HepG2 (cell line): ENCODE results near the gene MMP24OS. TPM values are rescaled to one million over a fixed set of nuclear protein-coding genes. Genes with fewer than 3 reads are reported as not detected.

Experiments
- BRCA1 ChIP-seq: sonication (generic); formaldehyde crosslinking; IDR thresholded peaks from 2 replicates; pipeline ENCODE4 v1.4.0; 2020; ENCODE audit warnings: missing genetic modification reagents
- FOXC1 ChIP-seq: sonication (generic); formaldehyde crosslinking; IDR thresholded peaks from 2 replicates; pipeline ENCODE4 v1.8.0; 2022; ENCODE audit warnings: mild to moderate bottlenecking, missing genetic modification reagents, borderline replicate concordance
- GATAD1 ChIP-seq: IDR thresholded peaks from 2 replicates; pipeline ENCODE4 v1.6.1; 2016; ENCODE audit warnings: missing genetic modification reagents, missing compliant biosample characterization
- GFI1 ChIP-seq: sonication (generic); formaldehyde crosslinking; IDR thresholded peaks from 2 replicates; pipeline ENCODE4 v1.5.0; 2020; ENCODE audit warnings: missing genetic modification reagents, mild to moderate bottlenecking, borderline replicate concordance
- PRMT3 ChIP-seq: sonication (generic); formaldehyde crosslinking; IDR thresholded peaks from 2 replicates; pipeline ENCODE4 v1.8.1; 2022; ENCODE audit warnings: low read depth, mild to moderate bottlenecking, moderate library complexity, missing genetic modification reagents, borderline replicate concordance
- RBAK ChIP-seq: sonication (generic); formaldehyde crosslinking; IDR thresholded peaks from 2 replicates; pipeline ENCODE4 v1.5.1; 2020; ENCODE audit warnings: mild to moderate bottlenecking, missing genetic modification reagents
- REPIN1 ChIP-seq: sonication (generic); formaldehyde crosslinking; IDR thresholded peaks from 2 replicates; pipeline ENCODE4 v1.8.0; 2022; ENCODE audit warnings: missing genetic modification reagents, low read depth, mild to moderate bottlenecking, borderline replicate concordance
- RXRB ChIP-seq: IDR thresholded peaks from 2 replicates; pipeline ENCODE4 v1.6.1; 2016; ENCODE audit warnings: borderline replicate concordance, missing genetic modification reagents, missing compliant biosample characterization
- SATB2 ChIP-seq: sonication (generic); formaldehyde crosslinking; IDR thresholded peaks from 2 replicates; pipeline ENCODE4 v1.5.0; 2020; ENCODE audit warnings: missing genetic modification reagents
- SETDB1 ChIP-seq: sonication (generic); formaldehyde crosslinking; IDR thresholded peaks from 2 replicates; pipeline ENCODE4 v1.5.1; 2020; ENCODE audit warnings: missing genetic modification reagents, mild to moderate bottlenecking, borderline replicate concordance
- SPEN ChIP-seq: sonication (generic); formaldehyde crosslinking; IDR thresholded peaks from 2 replicates; pipeline ENCODE4 v1.5.1; 2020; ENCODE audit warnings: low read depth, mild to moderate bottlenecking, missing genetic modification reagents
- TEAD3 ChIP-seq: optimal IDR thresholded peaks from 2 replicates; pipeline ENCODE3; 2016; ENCODE audit warnings: borderline replicate concordance
- ZKSCAN1 ChIP-seq: fragments of 150-350 bp; IDR thresholded peaks from 2 replicates; pipeline ENCODE4 v1.6.1; 2014; ENCODE audit warnings: low read length
- ZNF552 ChIP-seq: sonication (generic); formaldehyde crosslinking; IDR thresholded peaks from 2 replicates; pipeline ENCODE4 v1.9.0; 2022; ENCODE audit warnings: missing genetic modification reagents, mild to moderate bottlenecking, borderline replicate concordance
- ZNF577 ChIP-seq: sonication (generic); formaldehyde crosslinking; IDR thresholded peaks from 2 replicates; pipeline ENCODE4 v1.4.0; 2020; ENCODE audit warnings: mild to moderate bottlenecking, low read depth, missing genetic modification reagents, borderline replicate concordance
- ZNF598 ChIP-seq: sonication (generic); formaldehyde crosslinking; IDR thresholded peaks from 2 replicates; pipeline ENCODE4 v1.5.1; 2020; ENCODE audit warnings: mild to moderate bottlenecking, missing genetic modification reagents, borderline replicate concordance
- ZNF614 ChIP-seq: IDR thresholded peaks from 2 replicates; pipeline ENCODE4 v1.6.1; 2018; ENCODE audit warnings: missing biosample characterization, missing genetic modification reagents, inconsistent platforms, borderline replicate concordance
- ZNF629 ChIP-seq: sonication (generic); formaldehyde crosslinking; conservative IDR thresholded peaks from 2 replicates; pipeline ENCODE4 v1.5.0; 2020; ENCODE audit warnings: missing genetic modification reagents
- polyA plus RNA-seq, 8 experiments: library from polyadenylated mRNA; depleted of rRNA in 3 of 8; stranded (reverse) in 7 of 8; unstranded in 1 of 8; fragments of >200 nt; fragmentation: Illumina TruSeq in 4 of 8; extraction: Trizol in 4 of 8; gene quantifications; 2 replicates each; pipeline versions ENCODE4 v1.2.1 to v1.2.3, GENCODE V29; 2011 to 2016; ENCODE audit warnings: low read depth in 4 of 8, missing spikeins in 1 of 8, mixed read lengths in 1 of 8; ENCODE audit not compliant: insufficient read depth in 1 of 8
- total RNA-seq, 5 experiments: library from RNA; depleted of rRNA; stranded (reverse); fragments of >200 nt; fragmentation: Illumina TruSeq; extraction: Trizol; gene quantifications; 2 replicates each; pipeline ENCODE4 v1.2.3, GENCODE V29; 2016; ENCODE audit warnings: low read depth in 1 of 5
- TF ChIP-seq, protein P1 (sequence below): sonication (generic); formaldehyde crosslinking; conservative IDR thresholded peaks from 2 replicates; pipeline ENCODE4 v1.4.0; 2020; ENCODE audit warnings: missing genetic modification reagents
- TF ChIP-seq, protein P2 (sequence below): sonication (generic); formaldehyde crosslinking; IDR thresholded peaks from 2 replicates; pipeline ENCODE4 v1.4.0; 2020; ENCODE audit warnings: missing genetic modification reagents
- TF ChIP-seq, protein P3 (sequence below): sonication (generic); formaldehyde crosslinking; IDR thresholded peaks from 2 replicates; pipeline ENCODE4 v1.4.0; 2020; ENCODE audit warnings: low read depth, mild to moderate bottlenecking, missing genetic modification reagents
- TF ChIP-seq, protein P4 (sequence below): sonication (generic); IDR thresholded peaks from 2 replicates; pipeline ENCODE4 v1.6.1; 2016; ENCODE audit warnings: low read depth, borderline replicate concordance
- TF ChIP-seq, protein P5 (sequence below): sonication (generic); formaldehyde crosslinking; IDR thresholded peaks from 2 replicates; pipeline ENCODE4 v1.4.0; 2020; ENCODE audit warnings: missing genetic modification reagents

The MMP24OS gene
- total and polyA plus RNA-seq, 2 of the 13 experiments (the other 11 are each of a cell fraction or from before 2014, with no cell fraction given) = 6.0 to 8.5 TPM

DNA sequence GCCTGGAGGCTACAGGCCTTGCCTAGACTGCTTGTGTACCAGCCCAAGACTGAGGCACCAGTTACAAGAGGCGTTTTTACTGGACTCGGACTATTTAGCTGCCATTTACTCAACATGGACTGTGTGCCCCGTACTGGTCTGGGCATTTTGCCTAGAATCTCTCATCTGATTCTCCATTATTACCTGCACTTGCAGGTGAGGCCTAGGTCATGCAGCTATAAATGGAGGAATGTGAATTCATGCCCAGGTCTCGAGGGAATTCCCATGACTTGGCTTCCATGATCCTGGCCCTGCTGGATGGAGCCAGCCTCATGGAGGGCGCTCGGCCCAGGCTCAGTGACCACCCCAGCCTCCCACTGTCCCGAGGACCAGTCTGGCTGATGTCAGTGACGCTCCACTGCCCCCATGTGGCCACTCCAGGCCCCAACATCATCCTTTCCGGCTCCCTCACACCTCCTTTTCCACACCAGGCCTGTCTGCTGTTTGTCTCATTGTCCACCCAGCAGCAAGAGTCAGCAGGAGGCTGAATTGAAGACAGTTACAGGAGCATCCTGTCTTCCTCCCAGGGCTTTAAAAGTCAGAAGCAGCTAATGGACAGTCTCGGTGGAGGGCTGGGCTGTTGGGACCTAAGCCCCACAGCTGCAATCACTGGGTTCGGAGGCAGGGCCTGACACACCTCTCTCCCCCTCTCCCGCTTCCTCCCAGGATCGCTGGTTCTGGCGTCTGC lies 8.7 kb downstream of the MMP24OS start (continued):
- TF ChIP-seq, protein P1, sequence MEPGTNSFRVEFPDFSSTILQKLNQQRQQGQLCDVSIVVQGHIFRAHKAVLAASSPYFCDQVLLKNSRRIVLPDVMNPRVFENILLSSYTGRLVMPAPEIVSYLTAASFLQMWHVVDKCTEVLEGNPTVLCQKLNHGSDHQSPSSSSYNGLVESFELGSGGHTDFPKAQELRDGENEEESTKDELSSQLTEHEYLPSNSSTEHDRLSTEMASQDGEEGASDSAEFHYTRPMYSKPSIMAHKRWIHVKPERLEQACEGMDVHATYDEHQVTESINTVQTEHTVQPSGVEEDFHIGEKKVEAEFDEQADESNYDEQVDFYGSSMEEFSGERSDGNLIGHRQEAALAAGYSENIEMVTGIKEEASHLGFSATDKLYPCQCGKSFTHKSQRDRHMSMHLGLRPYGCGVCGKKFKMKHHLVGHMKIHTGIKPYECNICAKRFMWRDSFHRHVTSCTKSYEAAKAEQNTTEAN (CRISPR knock-in tag) = no peak
- TF ChIP-seq PRMT3 = no peak
- TF ChIP-seq, protein P2, sequence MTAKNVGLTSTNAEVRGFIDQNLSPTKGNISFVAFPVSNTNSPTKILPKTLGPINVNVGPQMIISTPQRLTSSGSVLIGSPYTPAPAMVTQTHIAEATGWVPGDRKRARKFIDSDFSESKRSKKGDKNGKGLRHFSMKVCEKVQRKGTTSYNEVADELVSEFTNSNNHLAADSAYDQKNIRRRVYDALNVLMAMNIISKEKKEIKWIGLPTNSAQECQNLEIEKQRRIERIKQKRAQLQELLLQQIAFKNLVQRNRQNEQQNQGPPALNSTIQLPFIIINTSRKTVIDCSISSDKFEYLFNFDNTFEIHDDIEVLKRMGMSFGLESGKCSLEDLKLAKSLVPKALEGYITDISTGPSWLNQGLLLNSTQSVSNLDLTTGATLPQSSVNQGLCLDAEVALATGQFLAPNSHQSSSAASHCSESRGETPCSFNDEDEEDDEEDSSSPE (CRISPR knock-in tag) = peak; percentile 30; the same call in 1 of the 2 replicates
- peak; percentile 85; the same call in 1 of the 2 replicates for TF ChIP-seq REPIN1 (CRISPR knock-in tag)
- TF ChIP-seq ZNF629 (CRISPR knock-in tag) = 0 out of 2 replicates have a peak, but pooled peaks have one; percentile 25
- TF ChIP-seq RBAK (CRISPR knock-in tag) = no peak
- TF ChIP-seq RXRB (CRISPR knock-in tag) = peak; percentile 54; the same call in 1 of the 2 replicates
- no peak for TF ChIP-seq ZKSCAN1
- peak; percentile 26; the same call in 1 of the 2 replicates for TF ChIP-seq SPEN (CRISPR knock-in tag)
- TF ChIP-seq ZNF598 (CRISPR knock-in tag) = peak; percentile 80; the same call in 1 of the 2 replicates
- peak; percentile 83 for TF ChIP-seq TEAD3 (CRISPR knock-in tag)
- TF ChIP-seq, protein P3, sequence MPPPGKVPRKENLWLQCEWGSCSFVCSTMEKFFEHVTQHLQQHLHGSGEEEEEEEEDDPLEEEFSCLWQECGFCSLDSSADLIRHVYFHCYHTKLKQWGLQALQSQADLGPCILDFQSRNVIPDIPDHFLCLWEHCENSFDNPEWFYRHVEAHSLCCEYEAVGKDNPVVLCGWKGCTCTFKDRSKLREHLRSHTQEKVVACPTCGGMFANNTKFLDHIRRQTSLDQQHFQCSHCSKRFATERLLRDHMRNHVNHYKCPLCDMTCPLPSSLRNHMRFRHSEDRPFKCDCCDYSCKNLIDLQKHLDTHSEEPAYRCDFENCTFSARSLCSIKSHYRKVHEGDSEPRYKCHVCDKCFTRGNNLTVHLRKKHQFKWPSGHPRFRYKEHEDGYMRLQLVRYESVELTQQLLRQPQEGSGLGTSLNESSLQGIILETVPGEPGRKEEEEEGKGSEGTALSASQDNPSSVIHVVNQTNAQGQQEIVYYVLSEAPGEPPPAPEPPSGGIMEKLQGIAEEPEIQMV (CRISPR knock-in tag) = no peak; the same call in 1 of the 2 replicates
- TF ChIP-seq FOXC1 (CRISPR knock-in tag) = peak; percentile 71; the same call in 1 of the 2 replicates
- TF ChIP-seq, protein P4, sequence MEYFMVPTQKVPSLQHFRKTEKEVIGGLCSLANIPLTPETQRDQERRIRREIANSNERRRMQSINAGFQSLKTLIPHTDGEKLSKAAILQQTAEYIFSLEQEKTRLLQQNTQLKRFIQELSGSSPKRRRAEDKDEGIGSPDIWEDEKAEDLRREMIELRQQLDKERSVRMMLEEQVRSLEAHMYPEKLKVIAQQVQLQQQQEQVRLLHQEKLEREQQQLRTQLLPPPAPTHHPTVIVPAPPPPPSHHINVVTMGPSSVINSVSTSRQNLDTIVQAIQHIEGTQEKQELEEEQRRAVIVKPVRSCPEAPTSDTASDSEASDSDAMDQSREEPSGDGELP = peak; percentile 28; the same call in 1 of the 2 replicates
- 0 out of 2 replicates have a peak, but pooled peaks have one; percentile 33 for TF ChIP-seq GFI1 (CRISPR knock-in tag)
- TF ChIP-seq ZNF614 = 0 out of 2 replicates have a peak, but pooled peaks have one; percentile 33
- no peak for TF ChIP-seq SATB2
- TF ChIP-seq, protein P5, sequence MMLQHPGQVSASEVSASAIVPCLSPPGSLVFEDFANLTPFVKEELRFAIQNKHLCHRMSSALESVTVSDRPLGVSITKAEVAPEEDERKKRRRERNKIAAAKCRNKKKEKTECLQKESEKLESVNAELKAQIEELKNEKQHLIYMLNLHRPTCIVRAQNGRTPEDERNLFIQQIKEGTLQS (CRISPR knock-in tag) = peak; percentile 16; the same call in 1 of the 2 replicates
- 0 out of 2 replicates have a peak, but pooled peaks have one; percentile 37 for TF ChIP-seq ZNF552
- TF ChIP-seq ZNF577 (CRISPR knock-in tag) = no peak
- no peak for TF ChIP-seq BRCA1 (CRISPR knock-in tag)
- 0 out of 2 replicates have a peak, but pooled peaks have one; percentile 51 for TF ChIP-seq GATAD1
- no peak for TF ChIP-seq SETDB1
